ENCODE data around the gene CHAF1B. TPM values are rescaled to one million over a fixed set of nuclear protein-coding genes. Genes with fewer than 3 reads are reported as not detected.

CHAF1B gene
- total and polyA plus RNA-seq, 2 of the 8 experiments (the other 6 are each of a cell fraction or from before 2014, with no cell fraction given), result 11.8 to 23.1 TPM

- Histone ChIP-seq H4K91ac (replicated peaks; ENCODE audit: insufficient read length, low read length) (no peak overlapping the region), H2BK12ac (ENCODE audit: low read depth, low read length) (no peak overlapping the region), H2AFZ (ENCODE audit: low read length) (no peak overlapping the region), H3K79me2 (ENCODE audit: control insufficient read depth in 1 of 2, insufficient read depth in 2 of 2, low read length in 2 of 2) (no peaks in the 10 kb centered on the region), H3K4me3 (ENCODE audit: extremely low read depth in 1 of 4, insufficient read depth in 2 of 4, low read depth in 3 of 4, low read length in 4 of 4) (no peak overlapping the region), H3K56ac (replicated peaks; ENCODE audit: insufficient read length, low read depth, low read length) (no peak overlapping the region), H3K27me3 (replicated peaks in 1 of 4; ENCODE audit: control insufficient read depth in 3 of 4, extremely low read depth in 1 of 4, insufficient read depth in 3 of 4, low read length in 3 of 4) (no peaks in the 10 kb centered on the region), H3K14ac (ENCODE audit: insufficient read length) (no peak overlapping the region), H2BK20ac (ENCODE audit: low read length) (no peak overlapping the region), H3K36me3 (ENCODE audit: control insufficient read depth in 2 of 4, insufficient read depth in 4 of 4, low read length in 3 of 4) (no peaks in the 10 kb centered on the region), H4K8ac (ENCODE audit: extremely low read depth, insufficient read depth, low read length) (no peak overlapping the region), H4K20me1 (replicated peaks in 1 of 2; ENCODE audit: control insufficient read depth in 1 of 2, insufficient read depth in 2 of 2, low read length in 2 of 2) (no peaks in the 10 kb centered on the region), H3K4ac (replicated peaks; ENCODE audit: insufficient read length, low read depth, low read length) (no peak overlapping the region), H3K23me2 (ENCODE audit: low read depth, low read length) (no peaks in the 10 kb centered on the region), H3K9me3 (ENCODE audit: insufficient read depth in 2 of 2, low read depth in 1 of 2, low read length in 1 of 2) (no peaks in the 10 kb centered on the region), H3K79me1 (ENCODE audit: low read depth, low read length) (no peaks in the 10 kb centered on the region), H2BK15ac (ENCODE audit: low read length) (no peak overlapping the region), H3K27ac (ENCODE audit: low read depth, low read length) (no peak overlapping the region), H3K18ac (ENCODE audit: extremely low read depth, low read length) (no peak overlapping the region), H3K23ac (ENCODE audit: insufficient read length) (no peak overlapping the region), H3K9ac (replicated peaks in 1 of 4; ENCODE audit: extremely low read depth in 1 of 4, low read depth in 3 of 4, low read length in 3 of 4) (no peak overlapping the region), H4K5ac (ENCODE audit: insufficient read length, low read depth, low read length) (no peak overlapping the region), H2BK120ac (replicated peaks; ENCODE audit: low read depth, low read length) (no peak overlapping the region), H3K4me1 (replicated peaks in 1 of 4; ENCODE audit: control insufficient read depth in 3 of 4, insufficient read depth in 4 of 4, low read length in 3 of 4) (peaks cover 0 to 13% (median 2%) of the 10 kb centered on the region in 4 experiments; a peak in 4 of 7 replicates), H2BK5ac (ENCODE audit: low read depth, low read length) (no peak overlapping the region), H2AK5ac (ENCODE audit: low read depth, low read length) (no peak overlapping the region), H3K4me2 (ENCODE audit: insufficient read depth in 1 of 2, low read depth in 2 of 2, low read length in 2 of 2) (no peak overlapping the region)
- ChIA-PET CTCF (ENCODE audit: partially characterized antibody) (interaction anchor here (0.6 to 1.2 kb wide), 4 partner anchors 8 to 44 kb away, joined by 3 read pairs; no protein-coding TSS in a partner anchor), POLR2A (ENCODE audit: partially characterized antibody) (no interaction called here)
- 91% methylated on average over 5 of the region's 10 CpGs; no CpG with 5 or more reads in 1 of the 2 experiments for WGBS, 2 experiments (ENCODE audit: extremely low coverage in 1 of 2, insufficient coverage in 1 of 2, insufficient read length in 1 of 2, insufficient replicate concordance in 2 of 2, low coverage in 1 of 2, low lambda C conversion rate in 2 of 2, missing lambda C conversion rate in 1 of 2)
- FAIRE-seq (no peak), DNase-seq (ENCODE audit: low read depth in 1 of 2, low spot score in 2 of 2) (no peak)
- TF ChIP-seq RAD21 (IDR thresholded peaks at IDR 0.05 in 1 of 2, conservative IDR thresholded peaks at IDR 0.05 in 1 of 2; ENCODE audit: low read depth in 2 of 2, low read length in 2 of 2) (no peak), E2F6 (IDR thresholded peaks at IDR 0.05) (no peak), SP2 (IDR thresholded peaks at IDR 0.05; ENCODE audit: low read length) (no peak), RBBP5 (IDR thresholded peaks at IDR 0.05; ENCODE audit: borderline replicate concordance, low read depth, low read length) (no peak), ZNF274 (IDR thresholded peaks at IDR 0.05; ENCODE audit: borderline replicate concordance, extremely low read depth, low read length) (no peak), YY1 (IDR thresholded peaks at IDR 0.05; ENCODE audit: low read depth, low read length) (no peak), RXRA (IDR thresholded peaks at IDR 0.05; ENCODE audit: insufficient read depth, low read depth, low read length) (no peak), CEBPB (IDR thresholded peaks at IDR 0.05; ENCODE audit: low read depth, low read length) (no peak), BCL11A (IDR thresholded peaks at IDR 0.05; ENCODE audit: low read depth in 2 of 2, low read length in 2 of 2) (no peak), KDM5A (IDR thresholded peaks at IDR 0.05; ENCODE audit: low read length) (no peak)
- TF ChIP-seq, protein P1, sequence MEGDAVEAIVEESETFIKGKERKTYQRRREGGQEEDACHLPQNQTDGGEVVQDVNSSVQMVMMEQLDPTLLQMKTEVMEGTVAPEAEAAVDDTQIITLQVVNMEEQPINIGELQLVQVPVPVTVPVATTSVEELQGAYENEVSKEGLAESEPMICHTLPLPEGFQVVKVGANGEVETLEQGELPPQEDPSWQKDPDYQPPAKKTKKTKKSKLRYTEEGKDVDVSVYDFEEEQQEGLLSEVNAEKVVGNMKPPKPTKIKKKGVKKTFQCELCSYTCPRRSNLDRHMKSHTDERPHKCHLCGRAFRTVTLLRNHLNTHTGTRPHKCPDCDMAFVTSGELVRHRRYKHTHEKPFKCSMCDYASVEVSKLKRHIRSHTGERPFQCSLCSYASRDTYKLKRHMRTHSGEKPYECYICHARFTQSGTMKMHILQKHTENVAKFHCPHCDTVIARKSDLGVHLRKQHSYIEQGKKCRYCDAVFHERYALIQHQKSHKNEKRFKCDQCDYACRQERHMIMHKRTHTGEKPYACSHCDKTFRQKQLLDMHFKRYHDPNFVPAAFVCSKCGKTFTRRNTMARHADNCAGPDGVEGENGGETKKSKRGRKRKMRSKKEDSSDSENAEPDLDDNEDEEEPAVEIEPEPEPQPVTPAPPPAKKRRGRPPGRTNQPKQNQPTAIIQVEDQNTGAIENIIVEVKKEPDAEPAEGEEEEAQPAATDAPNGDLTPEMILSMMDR (IDR thresholded peaks at IDR 0.05; ENCODE audit: control extremely low read depth in 1 of 3, insufficient read depth in 1 of 3, low read depth in 1 of 3, low read length in 3 of 3), result no peak
These were observed 78.0 kb downstream of the CHAF1B start for GRCh38 chr21:36463204-36463603.

All from H1 (cell line).